NCI-H2196 (cell line): ENCODE measurements around the gene QRFP.

Experiments used
- DNase-seq: peaks from one replicate; lab custom pipeline; 2025; ENCODE audit not compliant: unreplicated experiment; lab: John Stamatoyannopoulos, UW

Gene QRFP

DNA sequence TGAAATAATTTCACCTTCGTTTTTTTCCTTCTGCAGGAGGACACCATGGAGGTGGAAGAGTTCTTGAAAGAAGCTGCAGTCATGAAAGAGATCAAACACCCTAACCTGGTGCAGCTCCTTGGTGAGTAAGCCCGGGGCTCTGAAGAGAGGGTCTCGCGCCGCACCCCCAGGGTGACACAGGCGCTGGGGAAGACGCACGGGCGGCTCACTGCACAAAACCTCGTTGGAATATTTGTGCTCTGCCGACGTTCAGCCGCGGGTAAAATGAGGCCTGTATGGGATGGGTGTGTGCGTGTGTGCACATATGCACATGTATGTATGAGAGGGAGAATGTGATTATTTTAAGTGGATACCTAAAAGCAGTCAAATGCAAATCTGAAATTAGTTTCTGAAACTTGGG is 24.5 kb downstream of the QRFP start:
- DNase-seq: no peak

DNA sequence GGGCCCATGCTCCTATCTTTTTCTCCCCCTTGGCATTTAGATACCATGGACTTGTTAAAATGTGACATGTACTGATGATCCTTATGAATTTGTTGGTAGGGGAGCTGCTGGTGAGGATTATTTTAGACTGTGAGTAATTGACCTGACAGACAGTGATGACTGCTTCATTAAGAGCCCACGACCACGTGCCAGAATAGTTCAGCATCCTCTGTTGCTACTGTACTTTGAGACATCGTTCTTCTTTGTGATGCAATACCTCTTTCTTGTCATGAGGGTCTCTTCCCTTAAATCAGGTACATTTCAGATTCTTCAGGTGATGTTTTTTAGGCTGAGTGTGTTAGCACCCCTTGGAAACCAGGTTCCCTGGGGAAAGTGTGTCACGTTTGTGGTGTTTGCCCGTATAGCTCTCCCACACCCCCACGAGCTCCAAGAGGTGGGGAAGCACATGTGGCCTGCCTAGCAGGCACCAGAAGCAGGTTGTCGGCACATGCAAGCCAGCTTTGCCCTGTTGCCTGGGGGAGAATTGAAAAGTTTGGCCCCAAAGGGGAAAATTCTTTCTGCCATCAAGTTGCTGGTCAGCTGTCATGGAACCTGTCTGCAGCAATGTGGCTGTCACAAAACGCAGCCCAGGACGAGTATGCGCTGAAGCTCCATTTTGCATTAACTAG is 25.1 kb downstream of the QRFP start:
- DNase-seq: no peak

DNA sequence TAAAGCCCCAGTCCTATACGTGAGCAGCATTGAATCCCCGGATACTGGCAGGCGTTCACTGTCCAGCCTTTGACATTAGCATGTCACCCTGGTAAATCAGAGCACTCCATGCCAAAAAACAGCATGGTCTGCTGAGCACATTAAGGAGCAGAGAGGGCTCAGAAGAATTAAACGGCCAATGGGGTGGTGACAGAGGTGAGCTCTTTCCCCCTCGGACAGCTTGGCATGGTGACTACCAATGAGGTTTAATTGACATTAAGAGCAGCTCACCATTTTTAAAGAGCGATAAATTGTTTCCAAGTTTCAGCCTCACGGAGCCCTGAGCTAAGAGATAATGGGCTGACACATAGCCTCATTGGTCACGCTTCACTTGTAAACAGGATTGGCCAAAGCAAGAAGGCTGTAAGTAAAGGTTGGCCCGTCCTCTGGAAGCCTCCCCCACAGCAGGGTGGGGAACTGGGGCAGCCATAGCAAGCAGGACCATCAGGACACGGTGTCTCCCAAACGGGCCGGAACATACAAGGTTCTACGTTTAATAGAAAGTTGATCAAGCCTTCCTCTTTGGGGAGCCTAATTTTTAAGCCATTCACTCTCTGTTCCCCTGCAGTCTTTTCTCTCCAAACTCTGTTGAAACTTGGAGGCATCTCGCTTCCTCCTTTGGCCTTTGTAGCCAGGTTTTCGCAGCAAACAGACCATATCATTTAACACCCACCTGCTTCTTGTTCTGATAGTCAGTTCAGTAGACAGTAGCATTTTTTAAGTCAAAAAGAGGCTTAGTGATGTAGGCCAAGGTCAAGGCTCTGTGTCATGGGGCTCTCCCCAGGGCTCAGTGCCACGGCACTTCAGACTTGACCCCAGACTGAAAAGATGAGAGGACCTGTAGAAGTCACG is 25.9 kb downstream of the QRFP start:
- no peak for DNase-seq

DNA sequence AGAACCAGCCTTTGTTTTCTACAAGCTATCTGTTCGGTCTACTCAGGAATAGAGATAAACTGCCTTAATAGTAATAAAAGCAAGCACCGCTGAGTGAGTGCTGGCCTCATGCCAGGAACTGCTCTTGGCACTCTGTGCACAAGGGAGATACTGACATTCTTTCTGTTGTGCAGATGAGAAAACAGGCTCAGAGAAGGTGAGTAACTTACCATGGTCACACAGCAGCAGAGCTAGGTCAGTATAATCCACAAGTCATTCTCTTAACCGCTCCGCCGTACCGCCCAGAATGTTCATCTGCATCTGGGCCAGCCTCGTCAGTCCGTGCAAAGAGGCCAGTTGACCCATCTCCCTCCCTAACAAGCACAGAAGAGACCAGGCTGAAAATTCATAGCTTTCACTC is 27.4 kb downstream of the QRFP start:
- peak; percentile 28 for DNase-seq

DNA sequence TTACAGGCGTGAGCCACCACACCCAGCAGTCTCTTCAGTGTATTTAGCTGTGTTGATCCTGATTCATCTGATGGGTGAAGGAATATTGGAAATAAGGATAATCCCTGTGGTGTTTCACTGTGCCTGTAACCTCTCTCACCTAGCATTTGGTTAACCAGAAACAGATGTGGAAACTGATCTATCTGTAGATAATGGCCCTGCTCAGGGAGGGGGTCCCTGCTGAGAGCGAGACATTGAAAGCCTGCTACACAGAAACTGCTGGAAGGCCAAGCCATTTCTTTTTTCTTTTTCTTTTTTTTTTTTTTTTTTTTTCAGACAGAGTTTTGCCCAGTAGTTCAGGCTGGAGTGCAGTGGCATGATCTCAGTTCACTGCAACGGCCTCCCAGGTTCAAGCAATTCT is 28.4 kb downstream of the QRFP start:
- no peak for DNase-seq

DNA sequence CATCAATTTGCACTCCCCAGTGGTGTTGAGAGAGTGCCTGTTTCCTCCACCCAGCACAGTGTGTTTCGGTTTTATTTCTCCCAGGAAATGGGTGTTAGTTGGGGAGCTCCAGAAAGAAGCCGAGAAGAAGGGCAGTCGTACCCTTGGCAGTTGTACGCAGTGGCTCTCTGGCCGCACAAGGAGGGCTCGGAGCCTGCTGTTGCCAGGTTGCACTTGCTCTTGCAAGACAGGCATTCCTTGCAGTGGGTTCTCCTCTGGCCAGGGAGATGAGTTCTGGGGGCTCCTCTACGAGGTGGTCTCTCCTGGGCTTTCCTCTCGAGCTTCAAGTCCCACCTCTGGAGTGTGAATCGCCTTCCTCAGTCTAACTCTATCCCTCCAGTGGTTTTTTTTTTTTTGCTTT is 29.1 kb downstream of the QRFP start:
- DNase-seq: no peak

DNA sequence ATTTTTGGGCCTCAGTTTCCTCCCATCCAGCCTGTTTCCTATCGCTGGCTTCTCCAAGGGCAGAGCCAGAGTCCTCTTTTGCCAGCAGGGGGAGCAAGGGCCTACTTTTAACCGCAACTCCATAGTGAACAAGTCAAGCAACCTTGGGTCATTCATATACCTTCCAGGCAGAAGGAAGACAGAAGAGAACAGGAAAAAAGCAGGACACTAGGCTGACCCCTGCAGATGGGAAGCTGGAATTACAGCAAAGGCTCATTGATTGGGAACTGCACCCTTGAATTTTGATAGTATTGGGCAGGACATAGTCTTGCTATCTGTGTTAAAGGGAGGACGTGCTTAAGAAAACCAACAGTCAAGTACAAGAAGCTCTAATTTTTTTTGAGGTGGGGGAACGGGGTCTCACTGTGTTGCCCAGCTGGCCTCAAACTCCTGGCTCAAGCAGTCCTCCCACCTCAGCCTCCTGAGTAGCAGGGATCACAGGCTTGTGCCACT is 30.1 kb downstream of the QRFP start:
- DNase-seq: peak; percentile 80

DNA sequence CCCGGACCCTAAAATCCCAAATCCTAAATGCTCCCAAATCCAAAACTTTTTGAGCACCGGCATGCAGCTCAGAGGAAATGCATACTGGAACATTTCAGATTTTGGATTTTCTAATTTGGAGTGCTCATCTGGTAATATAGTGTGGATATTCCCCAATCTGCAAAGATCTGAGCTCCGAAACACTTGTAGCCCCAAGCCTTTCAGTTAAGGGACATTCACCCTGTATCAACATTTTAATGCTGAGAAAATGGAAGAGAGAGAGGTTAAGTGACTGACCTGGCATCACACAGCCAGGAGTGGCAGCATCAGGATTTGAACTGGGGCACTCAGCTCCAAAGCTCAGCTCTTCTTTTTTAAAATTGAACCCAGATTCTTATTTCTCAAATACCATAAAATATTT is 30.7 kb downstream of the QRFP start:
- no peak for DNase-seq

DNA sequence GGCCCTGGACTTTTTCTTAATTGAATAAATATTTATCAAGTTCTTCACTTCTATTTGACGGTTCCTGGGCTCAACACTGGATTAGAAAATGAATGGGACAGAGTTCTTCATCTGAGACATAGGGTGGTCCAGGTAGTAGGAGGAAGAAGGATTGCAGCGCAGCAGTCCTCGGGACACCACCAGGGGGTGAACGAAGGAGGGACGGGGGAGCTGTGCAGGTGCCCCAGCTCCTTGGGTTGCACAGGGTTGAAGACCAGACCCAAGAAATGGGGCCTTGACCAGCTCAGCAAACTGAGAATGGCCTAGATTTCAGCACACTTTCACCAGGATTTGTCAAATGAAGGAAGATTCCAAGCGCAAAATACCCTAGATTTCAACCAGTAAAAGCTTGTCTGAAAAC is 32.1 kb downstream of the QRFP start:
- no peak for DNase-seq

DNA sequence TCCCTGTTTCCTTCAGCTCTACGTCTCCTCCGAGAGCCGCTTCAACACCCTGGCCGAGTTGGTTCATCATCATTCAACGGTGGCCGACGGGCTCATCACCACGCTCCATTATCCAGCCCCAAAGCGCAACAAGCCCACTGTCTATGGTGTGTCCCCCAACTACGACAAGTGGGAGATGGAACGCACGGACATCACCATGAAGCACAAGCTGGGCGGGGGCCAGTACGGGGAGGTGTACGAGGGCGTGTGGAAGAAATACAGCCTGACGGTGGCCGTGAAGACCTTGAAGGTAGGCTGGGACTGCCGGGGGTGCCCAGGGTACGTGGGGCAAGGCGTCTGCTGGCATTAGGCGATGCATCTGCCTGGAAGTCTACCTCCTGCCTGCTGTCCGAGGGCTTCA is 33.9 kb downstream of the QRFP start:
- no peak for DNase-seq

DNA sequence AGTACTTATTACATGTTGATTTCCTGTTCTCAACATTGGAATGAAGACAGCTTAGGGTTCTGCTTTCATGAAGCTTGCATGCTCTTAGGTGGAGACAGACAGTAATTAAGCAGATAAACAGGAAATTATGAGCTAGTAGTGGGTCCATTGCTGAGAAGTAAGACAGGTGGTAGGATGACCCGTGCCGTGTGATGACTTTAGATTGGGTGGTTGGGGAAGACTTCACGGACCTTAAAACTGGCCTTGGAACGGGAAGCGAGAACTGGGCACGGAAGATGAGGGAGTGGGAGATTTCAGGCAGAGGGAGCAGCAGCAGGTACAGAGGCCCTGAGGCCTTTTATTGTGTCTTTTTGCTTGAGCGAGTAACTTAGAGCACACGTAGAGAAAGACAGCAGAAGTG is 34.4 kb downstream of the QRFP start:
- no peak for DNase-seq

DNA sequence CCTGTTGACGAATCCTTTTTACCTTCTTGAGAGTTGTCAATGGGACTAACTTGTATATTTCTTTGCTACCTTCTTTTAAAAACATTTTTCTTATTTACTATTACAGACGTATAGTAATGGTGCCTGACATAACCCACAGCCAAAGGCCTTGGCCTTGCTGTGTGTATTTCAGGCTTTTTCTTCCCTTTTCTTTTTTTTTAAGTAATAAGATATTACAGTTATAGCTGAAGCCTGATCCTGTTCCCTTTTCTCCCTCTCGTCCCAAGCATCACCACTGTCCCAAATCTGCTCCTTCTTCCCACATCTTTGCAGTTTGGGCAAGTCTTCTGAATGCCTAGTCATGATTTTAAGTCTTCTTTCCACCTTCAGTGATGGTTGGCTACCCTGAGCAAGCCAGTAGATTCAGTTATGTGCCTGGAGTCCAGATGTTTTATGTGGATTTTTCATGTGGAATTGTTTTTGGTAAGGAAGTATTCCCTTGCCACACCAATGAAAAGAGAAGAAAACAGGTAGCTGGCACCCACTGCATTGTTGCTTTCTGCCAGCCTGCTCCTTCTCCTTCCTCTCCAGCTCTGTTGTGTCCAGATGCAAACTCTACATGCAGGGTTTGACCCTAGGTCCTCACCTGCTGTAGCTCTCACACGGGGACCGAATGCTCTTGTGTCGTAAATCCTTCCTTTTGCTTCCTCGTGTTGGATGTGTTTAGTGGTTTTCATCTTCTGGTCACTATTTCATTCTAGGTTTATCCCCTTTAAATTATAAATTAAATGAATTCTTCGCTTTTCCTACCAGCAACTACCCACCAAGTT is 35.0 kb downstream of the QRFP start:
- no peak for DNase-seq

DNA sequence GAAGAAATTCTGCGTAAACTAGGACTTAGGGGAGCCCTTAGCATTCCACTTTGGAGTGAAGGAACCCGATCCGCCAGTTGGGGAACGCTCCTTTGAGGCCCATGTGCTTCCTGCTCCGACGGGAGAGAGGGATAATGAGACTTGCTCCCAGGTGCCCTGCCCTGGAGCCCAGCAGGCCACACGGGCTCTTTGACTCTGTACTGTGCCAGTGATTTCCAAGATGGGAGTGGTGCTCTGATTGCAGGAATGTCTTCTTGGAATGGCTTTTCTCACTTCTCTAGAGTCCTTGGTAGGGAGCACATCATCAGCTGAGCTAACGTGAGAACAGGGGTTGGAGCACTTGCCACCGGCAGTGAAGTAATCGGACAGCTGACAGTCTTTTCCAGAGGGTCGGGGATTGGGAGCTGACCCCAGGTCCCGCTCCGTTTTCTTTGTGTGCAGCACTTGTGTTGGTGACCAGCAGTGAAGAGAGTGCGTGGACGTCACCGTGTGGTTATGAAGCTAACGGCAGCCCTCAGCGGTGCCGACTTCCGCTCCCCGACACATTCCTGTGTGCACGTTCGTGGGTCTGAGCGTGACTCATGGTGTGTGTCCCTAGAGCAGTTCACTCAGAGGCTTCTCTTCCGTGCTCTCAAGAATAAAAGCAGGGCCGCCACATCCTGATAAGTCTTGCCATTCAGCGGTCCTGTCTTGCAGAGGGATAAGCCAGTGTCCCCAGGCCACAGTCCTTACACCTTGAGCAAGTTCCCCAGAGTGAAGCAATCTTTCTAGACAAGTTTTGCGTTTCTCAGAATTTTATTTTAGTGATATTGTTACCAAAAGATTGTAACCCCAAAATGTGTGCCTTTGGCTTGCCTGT is 35.9 kb downstream of the QRFP start:
- DNase-seq: no peak

DNA sequence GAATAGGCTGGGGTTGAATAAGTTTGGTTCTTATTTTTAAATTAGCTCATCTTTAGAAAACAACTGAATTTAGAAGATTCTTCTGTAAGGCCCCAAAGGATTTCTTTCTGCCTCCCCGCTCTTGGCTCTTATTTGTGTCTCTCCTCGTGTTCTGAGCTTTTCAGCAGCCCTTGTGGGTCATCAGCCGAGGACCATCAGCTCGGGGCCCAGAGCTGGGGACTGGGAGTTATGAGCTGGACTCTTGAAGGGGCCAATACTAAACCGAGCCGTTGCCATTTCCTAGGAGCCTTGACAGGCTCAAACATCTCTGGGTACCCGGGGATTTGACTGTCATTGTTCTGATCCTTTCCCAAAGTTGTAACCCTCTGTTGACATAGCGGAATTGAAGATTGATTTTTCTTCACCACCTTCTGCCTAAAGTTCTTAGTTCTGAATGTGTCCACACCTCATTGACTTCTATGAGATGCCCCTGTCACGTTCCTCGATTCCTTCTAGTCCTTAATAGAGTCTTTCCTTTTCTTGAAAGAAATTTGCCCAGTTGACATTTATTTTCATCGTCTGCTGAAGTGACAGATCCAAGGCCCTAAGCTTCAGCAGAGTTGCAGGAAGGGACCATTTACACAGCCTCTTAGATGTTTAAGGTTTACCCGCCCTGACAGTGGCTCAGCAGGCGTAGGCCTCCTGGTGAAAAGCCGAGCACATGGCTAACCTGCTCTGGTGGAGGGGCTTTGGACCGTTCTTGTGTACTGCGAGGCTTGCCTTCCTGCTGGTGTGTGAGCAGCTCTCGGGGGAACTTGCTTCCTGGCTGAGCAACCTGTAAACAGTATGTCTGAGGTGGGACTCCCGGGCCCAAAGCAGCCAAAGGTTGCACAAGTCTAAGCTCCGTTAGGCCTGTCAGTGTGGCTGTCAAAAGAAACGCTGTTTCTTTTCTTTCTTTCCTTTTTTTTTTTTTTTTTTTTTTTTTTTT is 37.6 kb downstream of the QRFP start:
- no peak for DNase-seq

DNA sequence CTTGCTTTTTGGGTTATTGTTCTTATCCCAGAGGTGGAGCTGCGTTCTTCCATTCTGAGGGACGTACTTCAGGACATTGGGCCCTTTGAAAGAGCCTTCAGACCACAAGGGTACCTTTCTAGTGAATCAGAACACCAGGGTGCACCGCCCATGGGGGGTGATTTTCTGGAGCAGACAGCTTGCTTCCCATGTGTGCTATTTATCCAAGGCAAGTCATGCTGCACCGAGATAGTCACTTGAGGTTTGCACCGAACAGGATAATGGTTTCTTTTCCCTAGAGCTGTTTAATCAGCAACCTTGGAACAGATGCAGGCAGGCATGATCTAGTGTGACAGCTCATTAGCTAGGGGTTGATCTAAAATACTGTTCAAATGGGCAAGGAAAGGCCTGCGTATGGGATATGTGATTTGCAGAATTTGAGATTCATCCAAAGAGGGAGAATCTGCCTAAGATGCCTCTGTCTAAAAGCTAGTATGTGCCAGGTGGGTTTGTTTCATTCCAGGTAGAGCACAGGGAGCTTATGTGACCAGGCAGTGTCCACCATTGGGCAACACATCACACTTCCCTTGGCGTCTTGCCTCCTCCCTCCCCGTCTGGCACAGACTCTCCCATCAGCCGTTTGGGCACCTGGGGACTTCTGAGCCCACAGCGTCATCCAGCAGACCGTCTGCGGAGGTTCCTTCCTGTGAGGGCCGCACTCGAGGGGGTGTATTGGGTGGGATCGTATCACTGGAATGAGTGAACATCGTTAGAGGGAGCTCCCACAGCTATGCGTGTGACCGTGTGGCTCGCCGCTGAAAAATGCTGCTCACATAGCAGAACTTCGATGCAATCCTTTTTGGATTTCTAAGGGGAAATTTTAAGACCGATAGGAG is 38.5 kb downstream of the QRFP start:
- no peak for DNase-seq

DNA sequence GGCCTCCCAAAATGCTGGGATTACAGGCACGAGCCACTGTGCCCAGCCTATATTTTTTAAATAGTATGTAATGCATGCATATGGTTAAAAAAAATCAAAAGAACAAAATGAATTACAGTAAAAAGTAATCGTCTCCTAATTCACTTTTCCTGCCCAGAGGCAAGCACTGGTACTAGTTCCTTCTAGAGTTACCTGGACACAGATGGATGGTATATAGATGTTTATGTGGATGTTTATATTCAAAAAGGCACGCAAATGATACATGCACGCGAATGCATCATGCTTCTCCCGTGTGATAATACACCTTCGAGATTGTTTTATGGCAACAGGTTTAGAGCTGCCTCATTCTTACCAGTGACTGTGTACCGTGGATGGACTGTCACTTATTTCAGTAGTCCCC is 40.1 kb downstream of the QRFP start:
- DNase-seq: no peak

DNA sequence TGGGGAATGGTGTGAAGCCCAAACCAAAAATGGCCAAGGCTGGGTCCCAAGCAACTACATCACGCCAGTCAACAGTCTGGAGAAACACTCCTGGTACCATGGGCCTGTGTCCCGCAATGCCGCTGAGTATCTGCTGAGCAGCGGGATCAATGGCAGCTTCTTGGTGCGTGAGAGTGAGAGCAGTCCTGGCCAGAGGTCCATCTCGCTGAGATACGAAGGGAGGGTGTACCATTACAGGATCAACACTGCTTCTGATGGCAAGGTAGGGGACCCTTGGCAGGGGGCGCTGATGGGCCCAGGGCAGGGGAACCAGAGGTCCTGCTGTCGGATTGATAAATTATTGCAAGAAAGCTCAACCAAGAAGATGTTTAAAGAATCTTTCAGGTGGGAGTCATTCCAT is 41.8 kb downstream of the QRFP start:
- DNase-seq: no peak

DNA sequence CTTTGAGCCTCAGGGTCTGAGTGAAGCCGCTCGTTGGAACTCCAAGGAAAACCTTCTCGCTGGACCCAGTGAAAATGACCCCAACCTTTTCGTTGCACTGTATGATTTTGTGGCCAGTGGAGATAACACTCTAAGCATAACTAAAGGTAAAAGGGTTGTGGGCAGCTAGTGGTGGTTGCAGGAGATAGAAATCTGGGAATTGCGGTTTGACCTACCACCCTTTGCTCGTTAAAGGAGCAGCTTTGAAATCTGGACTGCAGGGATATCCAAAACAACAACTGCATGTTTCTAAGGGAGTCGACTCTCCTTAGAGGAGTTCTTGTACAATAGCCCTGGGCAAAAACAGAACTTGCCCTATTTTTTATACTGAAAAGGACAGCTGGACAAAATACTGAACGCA is 42.5 kb downstream of the QRFP start:
- no peak for DNase-seq

DNA sequence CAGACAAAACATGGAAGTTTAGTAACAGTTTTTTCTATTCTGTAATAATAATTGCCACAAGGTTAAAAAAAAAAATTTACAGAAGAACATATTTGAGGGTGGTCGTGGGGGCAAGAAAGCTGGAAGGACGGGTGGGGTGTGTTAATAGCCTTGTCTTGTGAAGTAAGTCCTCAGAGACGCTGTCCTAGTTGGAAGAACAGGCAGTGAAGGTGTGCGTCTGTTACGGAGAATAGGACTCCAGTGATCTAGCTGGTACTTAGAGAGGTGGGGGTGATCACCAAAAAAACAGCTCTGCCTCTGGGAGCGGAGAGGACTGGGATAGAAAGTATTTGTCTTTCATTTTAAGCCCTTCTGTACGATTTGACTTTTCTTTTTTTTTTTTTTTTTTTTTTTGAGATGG is 43.8 kb downstream of the QRFP start:
- DNase-seq: no peak
